GM19324 (cell line): ENCODE measurements around the gene SUCLG1.
A peak's percentile ranks its signal among the peaks of the same experiment; 100 is the strongest.

Source experiments
- ATAC-seq: cut with Tn5 transposase; IDR thresholded peaks from one replicate; pipeline ENCODE4 v1.9.1; 2021; ENCODE audit warnings: mild to moderate bottlenecking, moderate library complexity; ENCODE audit not compliant: unreplicated experiment, low FRiP score

SUCLG1 gene

GRCh38 chr2:84467389-84467788, 8.3 kb upstream of the SUCLG1 start:
- ATAC-seq = no peak

- no peak for ATAC-seq
Measured at GRCh38 chr2:84461310-84461709, 2.2 kb upstream of the SUCLG1 start.

GRCh38 chr2:84460670-84461069, 1.6 kb upstream of the SUCLG1 start:
- no peak for ATAC-seq

- ATAC-seq = no peak
Measured at GRCh38 chr2:84459944-84460429, 907 bp upstream of the SUCLG1 start.

GRCh38 chr2:84458551-84459017, 496 bp downstream of the SUCLG1 start:
- ATAC-seq = peak; percentile 29

- ATAC-seq = no peak
Measured at GRCh38 chr2:84457686-84458085, 1.4 kb downstream of the SUCLG1 start.

GRCh38 chr2:84456156-84456555, 2.9 kb downstream of the SUCLG1 start:
- ATAC-seq = no peak

GRCh38 chr2:84454581-84454980, 4.5 kb downstream of the SUCLG1 start:
- ATAC-seq = no peak

- no peak for ATAC-seq
Measured at GRCh38 chr2:84452624-84453023, 6.5 kb downstream of the SUCLG1 start.

GRCh38 chr2:84451579-84451978, 7.5 kb downstream of the SUCLG1 start:
- no peak for ATAC-seq

GRCh38 chr2:84450288-84451227, 8.5 kb downstream of the SUCLG1 start:
- ATAC-seq = no peak

- no peak for ATAC-seq
Measured at GRCh38 chr2:84449711-84450110, 9.4 kb downstream of the SUCLG1 start.

- no peak for ATAC-seq
Measured at GRCh38 chr2:84449055-84449454, 10.0 kb downstream of the SUCLG1 start.

GRCh38 chr2:84443477-84443876, 15.6 kb downstream of the SUCLG1 start:
- ATAC-seq = no peak

GRCh38 chr2:84442888-84443287, 16.2 kb downstream of the SUCLG1 start:
- no peak for ATAC-seq

GRCh38 chr2:84441505-84441904, 17.6 kb downstream of the SUCLG1 start:
- no peak for ATAC-seq

GRCh38 chr2:84441036-84441435, 18.0 kb downstream of the SUCLG1 start:
- ATAC-seq = no peak

GRCh38 chr2:84435345-84436025, 23.6 kb downstream of the SUCLG1 start:
- ATAC-seq = no peak

GRCh38 chr2:84429328-84429727, 29.8 kb downstream of the SUCLG1 start:
- no peak for ATAC-seq

- peak; percentile 76 for ATAC-seq
Measured at GRCh38 chr2:84427235-84428138, 31.6 kb downstream of the SUCLG1 start.
